HepG2 (cell line): ENCODE data around the gene JSRP1. TPM values are rescaled to one million over a fixed set of nuclear protein-coding genes. Genes with fewer than 3 reads are reported as not detected.

Experiments used
- ARHGAP35 ChIP-seq: sonication (generic); formaldehyde crosslinking; IDR thresholded peaks from 2 replicates; pipeline ENCODE4 v1.9.0; 2022; ENCODE audit warnings: mild to moderate bottlenecking, inconsistent platforms, moderate library complexity, missing genetic modification reagents, borderline replicate concordance
- ARNTL ChIP-seq: sonication (generic); formaldehyde crosslinking; IDR thresholded peaks from 2 replicates; pipeline ENCODE4 v1.4.0; 2020; ENCODE audit warnings: mild to moderate bottlenecking, missing genetic modification reagents
- BHLHE40 ChIP-seq: IDR thresholded peaks from 2 replicates; pipeline ENCODE4 v1.6.1; 2011; ENCODE audit warnings: low read length, improper control_type of control experiment
- CAMTA2 ChIP-seq: sonication (generic); formaldehyde crosslinking; IDR thresholded peaks from 2 replicates; pipeline ENCODE4 v1.4.0; 2020; ENCODE audit warnings: mild to moderate bottlenecking, missing genetic modification reagents, borderline replicate concordance
- CBX2 ChIP-seq, 2 experiments: fragments of 200-600 bp in 1 of 2; sonication (generic); formaldehyde crosslinking in 1 of 2; IDR thresholded peaks; 2 replicates each; pipeline versions ENCODE4 v1.7.0 to v1.8.1; 2018 to 2022; ENCODE audit warnings: low read depth in 2 of 2, low read length in 1 of 2, mild to moderate bottlenecking in 1 of 2, missing genetic modification reagents in 1 of 2
- CC2D1A ChIP-seq: sonication (generic); formaldehyde crosslinking; IDR thresholded peaks from 2 replicates; pipeline ENCODE4 v1.8.1; 2023; ENCODE audit warnings: mild to moderate bottlenecking, missing genetic modification reagents
- CEBPB ChIP-seq: IDR thresholded peaks from 2 replicates; pipeline ENCODE4 v1.6.1; 2011; ENCODE audit warnings: low read depth, low read length, improper control_type of control experiment, borderline replicate concordance
- ELF3 ChIP-seq: IDR thresholded peaks from 2 replicates; pipeline ENCODE4 v1.6.1; 2016; ENCODE audit warnings: missing genetic modification reagents, missing compliant biosample characterization
- EZH2 ChIP-seq: conservative IDR thresholded peaks from 2 replicates; pipeline ENCODE4 v1.6.1; 2012; ENCODE audit warnings: mild to moderate bottlenecking, low read depth, low read length, moderate library complexity
- MEF2D ChIP-seq: sonication (generic); formaldehyde crosslinking; IDR thresholded peaks from 2 replicates; pipeline ENCODE4 v1.5.1; 2020; ENCODE audit warnings: mild to moderate bottlenecking, missing genetic modification reagents
- MXI1 ChIP-seq: IDR thresholded peaks from 3 replicates; pipeline ENCODE4 v1.6.1; 2012; ENCODE audit warnings: low read depth, low read length, inconsistent platforms, borderline replicate concordance
- NFKBIZ ChIP-seq: IDR thresholded peaks from 2 replicates; pipeline ENCODE4 v1.6.1; 2018; ENCODE audit warnings: missing genetic modification reagents, missing compliant biosample characterization
- NR2F6 ChIP-seq, 2 experiments: IDR thresholded peaks; 2 replicates each; pipeline ENCODE4 v1.6.1; 2016; ENCODE audit warnings: antibody characterized with exemption in 1 of 2, mild to moderate bottlenecking in 1 of 2
- PPARG ChIP-seq: conservative IDR thresholded peaks from 2 replicates; pipeline ENCODE4 v1.6.1; 2016; ENCODE audit warnings: missing biosample characterization, missing genetic modification reagents
- RXRA ChIP-seq: sonication (generic); formaldehyde crosslinking; IDR thresholded peaks from 2 replicates; pipeline ENCODE4 v1.5.1; 2020; ENCODE audit warnings: missing genetic modification reagents
- SIN3A ChIP-seq: IDR thresholded peaks from 2 replicates; pipeline ENCODE4 v1.6.1; 2011; ENCODE audit warnings: low read depth, mild to moderate bottlenecking, control low read depth, low read length, borderline replicate concordance
- SSRP1 ChIP-seq: IDR thresholded peaks from 2 replicates; pipeline ENCODE4 v1.6.1; 2016; ENCODE audit warnings: control low read depth
- TEAD2 ChIP-seq: sonication (generic); formaldehyde crosslinking; IDR thresholded peaks from 2 replicates; pipeline ENCODE4 v1.9.0; 2021; ENCODE audit warnings: missing genetic modification reagents
- ZNF225 ChIP-seq: sonication (generic); formaldehyde crosslinking; IDR thresholded peaks from 2 replicates; pipeline ENCODE4 v1.4.0; 2020; ENCODE audit warnings: mild to moderate bottlenecking, missing genetic modification reagents
- ZNF335 ChIP-seq: sonication (generic); formaldehyde crosslinking; IDR thresholded peaks from 2 replicates; pipeline ENCODE4 v1.4.0; 2020; ENCODE audit warnings: missing genetic modification reagents
- ZNF460 ChIP-seq: sonication (generic); formaldehyde crosslinking; IDR thresholded peaks from 2 replicates; pipeline ENCODE4 v1.5.1; 2020; ENCODE audit warnings: missing genetic modification reagents, mild to moderate bottlenecking, borderline replicate concordance
- ZNF552 ChIP-seq: sonication (generic); formaldehyde crosslinking; IDR thresholded peaks from 2 replicates; pipeline ENCODE4 v1.9.0; 2022; ENCODE audit warnings: missing genetic modification reagents, mild to moderate bottlenecking, borderline replicate concordance
- ZNF644 ChIP-seq: IDR thresholded peaks from 2 replicates; pipeline ENCODE4 v1.6.1; 2016; ENCODE audit warnings: low read depth
- polyA plus RNA-seq, 8 experiments: library from polyadenylated mRNA; depleted of rRNA in 3 of 8; stranded (reverse) in 7 of 8; unstranded in 1 of 8; fragments of >200 nt; fragmentation: Illumina TruSeq in 4 of 8; extraction: Trizol in 4 of 8; gene quantifications; 2 replicates each; pipeline versions ENCODE4 v1.2.1 to v1.2.3, GENCODE V29; 2011 to 2016; ENCODE audit warnings: low read depth in 4 of 8, missing spikeins in 1 of 8, mixed read lengths in 1 of 8; ENCODE audit not compliant: insufficient read depth in 1 of 8
- total RNA-seq, 5 experiments: library from RNA; depleted of rRNA; stranded (reverse); fragments of >200 nt; fragmentation: Illumina TruSeq; extraction: Trizol; gene quantifications; 2 replicates each; pipeline ENCODE4 v1.2.3, GENCODE V29; 2016; ENCODE audit warnings: low read depth in 1 of 5
- TF ChIP-seq, protein P1 (sequence below): IDR thresholded peaks from 2 replicates; pipeline ENCODE4 v1.6.1; 2016
- TF ChIP-seq, protein P2 (sequence below): sonication (generic); formaldehyde crosslinking; IDR thresholded peaks from 2 replicates; pipeline ENCODE4; 2020; ENCODE audit warnings: missing genetic modification reagents, mild to moderate bottlenecking, borderline replicate concordance
- TF ChIP-seq, protein P3 (sequence below): IDR thresholded peaks from 2 replicates; pipeline ENCODE4 v1.6.1; 2012; ENCODE audit warnings: inconsistent platforms

Gene JSRP1
- total and polyA plus RNA-seq, 2 of the 13 experiments (the other 11 are each of a cell fraction or from before 2014, with no cell fraction given): 0.16 to 0.38 TPM

DNA sequence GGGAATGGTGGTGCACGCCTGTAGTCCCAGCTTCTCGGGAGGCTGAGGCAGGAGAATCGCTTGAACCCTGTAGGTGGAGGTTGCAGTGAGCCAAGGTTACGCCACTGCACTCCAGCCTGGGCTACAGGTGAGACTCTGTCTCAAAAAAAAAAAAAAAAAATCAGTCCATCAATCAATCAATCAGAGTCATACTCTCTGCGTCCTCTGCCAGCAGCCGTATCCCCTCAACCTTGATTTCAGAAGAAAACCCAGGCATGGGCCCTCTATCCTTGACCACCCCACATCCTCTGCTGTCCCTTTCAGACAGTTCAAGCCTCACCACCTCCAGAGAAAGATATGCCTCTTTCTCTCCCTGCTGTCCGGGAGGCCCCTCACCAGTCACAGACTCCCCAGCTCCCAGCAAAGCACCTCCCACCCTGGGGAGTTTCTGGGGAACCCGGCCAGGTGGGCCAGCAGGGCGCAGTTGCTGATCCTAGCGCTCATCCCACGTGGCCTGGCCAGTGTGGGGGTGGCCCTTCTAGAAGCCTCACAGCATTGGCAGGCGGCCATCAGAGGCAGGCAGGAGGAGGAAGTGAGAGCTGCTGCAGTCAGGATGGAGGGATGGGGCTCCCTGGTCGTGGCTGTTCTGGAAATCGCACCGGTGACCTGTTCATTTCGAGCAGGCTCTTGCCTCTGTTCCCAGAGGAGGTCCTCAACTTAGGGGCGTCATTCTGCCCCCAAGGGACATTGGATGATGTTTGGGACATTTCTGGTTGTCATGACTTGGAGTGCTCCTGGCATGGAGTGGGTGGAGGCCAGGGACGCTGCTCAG, 10.2 kb upstream of the JSRP1 start (continued):
- TF ChIP-seq ZNF460 (CRISPR knock-in tag) (peak; percentile 93), CBX2 (IDR thresholded peaks at IDR 0.05; ENCODE audit: low read depth, low read length) (no peak), CBX2 (CRISPR knock-in tag; IDR thresholded peaks at IDR 0.05; ENCODE audit: low read depth) (no peak), SIN3A (0 out of 2 replicates have a peak, but pooled peaks have one; percentile 28), BHLHE40 (no peak), CAMTA2 (CRISPR knock-in tag) (0 out of 2 replicates have a peak, but pooled peaks have one; percentile 46), ZNF552 (CRISPR knock-in tag) (no peak), PPARG (CRISPR knock-in tag) (no peak), NR2F6 (IDR thresholded peaks at IDR 0.05) (no peak), NR2F6 (CRISPR knock-in tag; IDR thresholded peaks at IDR 0.05) (no peak), MXI1 (peak; percentile 76; the same call in 1 of the 3 replicates), TEAD2 (CRISPR knock-in tag) (no peak), ZNF644 (no peak), CEBPB (no peak), ZNF335 (CRISPR knock-in tag) (no peak), RXRA (CRISPR knock-in tag) (0 out of 2 replicates have a peak, but pooled peaks have one; percentile 11), CC2D1A (no peak), ELF3 (CRISPR knock-in tag) (peak; percentile 87), ARHGAP35 (no peak), SSRP1 (CRISPR knock-in tag) (no peak), EZH2 (no peak), ARNTL (CRISPR knock-in tag) (0 out of 2 replicates have a peak, but pooled peaks have one; percentile 40), ZNF225 (CRISPR knock-in tag) (peak; percentile 58; the same call in 1 of the 2 replicates), NFKBIZ (CRISPR knock-in tag) (no peak), MEF2D (no peak)
- TF ChIP-seq, protein P1, sequence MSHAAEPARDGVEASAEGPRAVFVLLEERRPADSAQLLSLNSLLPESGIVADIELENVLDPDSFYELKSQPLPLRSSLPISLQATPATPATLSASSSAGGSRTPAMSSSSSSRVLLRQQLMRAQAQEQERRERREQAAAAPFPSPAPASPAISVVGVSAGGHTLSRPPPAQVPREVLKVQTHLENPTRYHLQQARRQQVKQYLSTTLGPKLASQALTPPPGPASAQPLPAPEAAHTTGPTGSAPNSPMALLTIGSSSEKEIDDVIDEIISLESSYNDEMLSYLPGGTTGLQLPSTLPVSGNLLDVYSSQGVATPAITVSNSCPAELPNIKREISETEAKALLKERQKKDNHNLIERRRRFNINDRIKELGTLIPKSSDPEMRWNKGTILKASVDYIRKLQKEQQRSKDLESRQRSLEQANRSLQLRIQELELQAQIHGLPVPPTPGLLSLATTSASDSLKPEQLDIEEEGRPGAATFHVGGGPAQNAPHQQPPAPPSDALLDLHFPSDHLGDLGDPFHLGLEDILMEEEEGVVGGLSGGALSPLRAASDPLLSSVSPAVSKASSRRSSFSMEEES (CRISPR knock-in tag): peak; percentile 66
- TF ChIP-seq, protein P2, sequence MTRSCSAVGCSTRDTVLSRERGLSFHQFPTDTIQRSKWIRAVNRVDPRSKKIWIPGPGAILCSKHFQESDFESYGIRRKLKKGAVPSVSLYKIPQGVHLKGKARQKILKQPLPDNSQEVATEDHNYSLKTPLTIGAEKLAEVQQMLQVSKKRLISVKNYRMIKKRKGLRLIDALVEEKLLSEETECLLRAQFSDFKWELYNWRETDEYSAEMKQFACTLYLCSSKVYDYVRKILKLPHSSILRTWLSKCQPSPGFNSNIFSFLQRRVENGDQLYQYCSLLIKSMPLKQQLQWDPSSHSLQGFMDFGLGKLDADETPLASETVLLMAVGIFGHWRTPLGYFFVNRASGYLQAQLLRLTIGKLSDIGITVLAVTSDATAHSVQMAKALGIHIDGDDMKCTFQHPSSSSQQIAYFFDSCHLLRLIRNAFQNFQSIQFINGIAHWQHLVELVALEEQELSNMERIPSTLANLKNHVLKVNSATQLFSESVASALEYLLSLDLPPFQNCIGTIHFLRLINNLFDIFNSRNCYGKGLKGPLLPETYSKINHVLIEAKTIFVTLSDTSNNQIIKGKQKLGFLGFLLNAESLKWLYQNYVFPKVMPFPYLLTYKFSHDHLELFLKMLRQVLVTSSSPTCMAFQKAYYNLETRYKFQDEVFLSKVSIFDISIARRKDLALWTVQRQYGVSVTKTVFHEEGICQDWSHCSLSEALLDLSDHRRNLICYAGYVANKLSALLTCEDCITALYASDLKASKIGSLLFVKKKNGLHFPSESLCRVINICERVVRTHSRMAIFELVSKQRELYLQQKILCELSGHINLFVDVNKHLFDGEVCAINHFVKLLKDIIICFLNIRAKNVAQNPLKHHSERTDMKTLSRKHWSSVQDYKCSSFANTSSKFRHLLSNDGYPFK: peak; percentile 55; the same call in 1 of the 2 replicates
- TF ChIP-seq, protein P3, sequence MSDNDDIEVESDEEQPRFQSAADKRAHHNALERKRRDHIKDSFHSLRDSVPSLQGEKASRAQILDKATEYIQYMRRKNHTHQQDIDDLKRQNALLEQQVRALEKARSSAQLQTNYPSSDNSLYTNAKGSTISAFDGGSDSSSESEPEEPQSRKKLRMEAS: peak; percentile 91
